CD4-positive, alpha-beta T cell treated with Interleukin-12 subunit alpha and Interleukin-12 subunit beta, for 1 hour (primary cell): ENCODE results near the gene CANT1.
"Not testable (repeated sequence)": the region's sequence is repeated elsewhere in the genome, so short reads cannot be mapped to it uniquely, and the experiment has no call there.

Source experiments
- DNase-seq: peaks from one replicate; pipeline ENCODE4 v3.0.0-alpha.2; 2020

The CANT1 gene

DNA sequence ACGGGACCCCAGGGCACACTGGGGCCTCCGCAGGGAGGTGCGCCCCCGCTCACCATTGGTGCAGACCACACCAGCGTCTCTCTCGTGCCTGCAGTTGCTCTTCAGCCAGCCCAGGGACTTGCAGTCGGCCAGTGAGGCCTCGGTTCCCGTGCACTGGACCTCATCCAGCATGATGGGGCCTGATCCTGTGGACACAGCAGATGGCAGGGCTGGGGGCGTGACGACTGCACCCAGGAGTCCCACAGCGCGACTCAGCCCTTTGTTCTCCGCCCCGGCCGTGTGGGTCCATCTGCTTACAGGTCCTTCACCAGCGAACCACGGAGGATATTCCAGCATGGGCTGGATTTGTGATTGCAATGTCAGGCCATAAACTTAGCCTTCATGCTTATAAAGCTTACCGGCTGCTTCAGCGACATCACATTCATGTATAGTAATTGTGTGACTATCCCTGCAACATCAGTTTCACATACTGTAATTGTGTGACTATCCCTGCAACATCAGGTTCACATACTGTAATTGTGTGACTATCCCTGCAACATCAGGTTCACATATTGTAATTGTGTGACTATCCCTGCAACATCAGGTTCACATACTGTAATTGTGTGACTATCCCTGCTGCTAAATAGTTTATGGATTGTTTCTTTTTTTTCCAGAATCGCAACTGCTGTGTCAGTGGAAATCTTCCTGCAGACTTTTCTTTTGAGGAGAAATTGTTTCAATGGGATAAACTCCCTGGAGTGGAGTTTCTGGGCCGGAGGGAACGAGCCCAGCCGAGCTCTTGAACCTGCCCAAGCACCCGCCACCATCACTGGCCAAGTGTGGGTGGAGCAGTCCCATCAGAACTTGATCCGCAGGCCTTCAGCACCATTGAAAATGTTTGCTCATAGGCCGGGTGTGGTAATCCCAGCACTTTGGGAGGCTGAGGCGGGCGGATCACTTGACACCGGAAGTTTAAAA is 34.7 kb downstream of the CANT1 start:
- DNase-seq: no peak

DNA sequence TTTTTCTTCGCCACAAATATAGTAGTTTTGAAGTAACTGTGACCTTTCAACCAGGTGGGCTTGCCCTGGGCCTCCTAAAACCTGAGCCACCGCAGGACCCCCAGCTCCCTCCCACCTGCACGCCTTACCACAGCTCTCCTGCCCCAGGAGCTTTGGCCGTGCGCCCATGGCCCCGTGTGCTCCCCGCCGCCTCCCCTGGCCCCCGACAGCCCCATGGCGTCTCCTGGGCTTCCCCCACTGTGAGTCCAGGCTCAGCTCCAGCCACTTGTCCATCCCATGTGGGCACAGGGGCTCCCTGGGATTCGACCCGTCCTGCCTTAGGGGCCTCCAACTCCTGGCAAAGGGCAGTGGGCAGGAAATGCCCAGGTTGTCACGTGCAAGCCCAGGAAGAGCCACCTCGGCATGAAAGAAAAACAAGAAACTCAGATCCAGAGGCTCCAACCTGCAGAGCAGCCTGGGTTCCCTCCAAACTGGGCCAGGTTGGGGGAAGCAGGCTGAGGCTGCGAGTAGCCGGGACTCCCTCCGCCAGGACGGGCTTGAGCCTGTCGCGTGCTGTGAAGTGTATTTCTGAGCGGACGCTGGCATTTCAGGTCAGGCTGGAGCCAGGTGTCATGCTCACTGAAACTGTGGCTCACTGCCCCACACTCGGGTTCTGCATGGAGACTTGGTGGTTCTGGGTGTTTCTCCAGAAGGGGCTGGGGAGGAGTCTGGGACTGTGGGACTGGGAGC is 35.6 kb downstream of the CANT1 start:
- no peak for DNase-seq

DNA sequence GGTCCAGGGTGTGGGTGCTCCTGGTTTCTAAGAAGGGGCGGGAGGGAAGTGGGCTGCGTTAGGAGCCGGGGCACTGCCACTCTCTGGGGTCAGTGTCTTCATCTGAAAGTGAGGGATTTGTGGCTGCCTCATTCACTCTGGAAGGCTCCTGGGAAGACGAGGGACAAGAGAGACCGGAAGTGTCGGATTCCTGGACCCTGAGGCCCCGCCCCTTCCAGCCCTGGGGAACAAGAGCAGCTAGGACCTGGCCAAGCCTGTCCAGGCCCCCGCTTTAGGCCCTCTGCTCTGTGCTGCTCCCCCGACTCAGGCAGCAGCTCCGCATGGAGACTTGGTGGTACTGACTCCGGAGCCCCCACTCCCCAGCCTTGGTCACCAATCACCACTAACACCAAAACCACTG is 36.4 kb downstream of the CANT1 start:
- no peak for DNase-seq

DNA sequence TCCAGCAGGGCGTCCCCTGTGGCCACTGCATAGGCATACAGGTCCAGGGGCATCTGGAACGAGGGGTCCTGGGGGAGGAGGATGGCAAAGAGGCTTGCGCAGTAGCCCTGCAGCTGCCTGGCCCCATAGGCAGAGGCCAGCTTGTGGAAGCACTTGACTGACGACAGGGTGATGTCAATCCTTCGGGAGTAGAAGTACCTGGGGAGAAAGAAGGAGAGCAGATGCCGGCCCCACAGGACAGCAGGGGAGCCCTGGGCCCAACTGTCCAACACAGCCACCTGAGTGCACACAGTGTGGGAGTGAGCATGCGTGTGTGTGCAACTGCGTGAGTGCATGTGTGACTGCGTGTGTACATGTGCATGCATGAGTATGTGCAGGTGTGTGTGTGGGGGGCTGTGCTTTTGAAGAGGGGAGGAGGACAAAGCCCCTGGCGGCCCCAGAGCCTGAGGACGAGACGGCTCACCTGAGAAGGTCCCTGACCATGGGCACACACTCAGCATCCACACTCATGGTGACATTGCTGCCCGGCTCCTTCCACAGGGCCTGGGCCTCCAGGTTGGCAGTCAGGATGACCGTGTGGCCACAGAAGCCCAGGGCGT is 37.0 kb downstream of the CANT1 start:
- DNase-seq: no peak

DNA sequence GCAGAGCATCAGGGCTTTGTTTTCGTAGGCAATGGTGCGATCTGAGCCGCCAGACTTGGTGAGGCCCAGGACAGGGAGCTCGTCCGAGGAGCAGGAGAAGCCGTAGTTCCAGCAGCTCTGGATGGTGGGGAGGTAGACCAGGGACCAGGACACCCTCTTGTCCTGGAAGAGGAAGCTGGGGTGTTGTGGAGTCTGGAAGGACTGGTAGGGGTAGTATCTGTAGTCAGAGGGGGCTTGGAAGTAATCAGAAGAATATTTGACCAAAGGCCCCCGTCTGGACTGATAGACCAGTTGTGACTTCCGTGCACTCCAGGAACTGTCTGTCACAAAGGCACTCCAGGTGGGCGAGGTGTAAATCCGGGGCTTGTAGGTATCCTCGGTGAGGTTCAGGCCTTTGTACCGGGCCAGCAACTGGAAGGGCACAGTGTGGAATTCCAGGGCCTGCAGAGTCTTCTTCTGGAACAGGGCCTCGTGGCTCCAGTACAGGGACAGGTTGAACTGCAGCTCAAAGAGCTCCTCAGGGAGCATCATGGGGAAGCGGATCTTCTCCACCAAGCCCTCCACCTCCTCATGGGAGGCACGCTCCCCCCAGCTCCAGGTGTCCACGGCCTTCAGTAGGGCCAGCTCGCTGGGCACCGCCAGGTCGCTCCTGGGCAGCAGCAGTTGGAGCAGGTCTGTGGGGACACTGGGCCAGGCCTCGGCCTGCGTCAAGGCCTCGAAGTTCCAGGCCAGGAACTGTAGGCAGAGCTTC is 37.6 kb downstream of the CANT1 start:
- no peak for DNase-seq

DNA sequence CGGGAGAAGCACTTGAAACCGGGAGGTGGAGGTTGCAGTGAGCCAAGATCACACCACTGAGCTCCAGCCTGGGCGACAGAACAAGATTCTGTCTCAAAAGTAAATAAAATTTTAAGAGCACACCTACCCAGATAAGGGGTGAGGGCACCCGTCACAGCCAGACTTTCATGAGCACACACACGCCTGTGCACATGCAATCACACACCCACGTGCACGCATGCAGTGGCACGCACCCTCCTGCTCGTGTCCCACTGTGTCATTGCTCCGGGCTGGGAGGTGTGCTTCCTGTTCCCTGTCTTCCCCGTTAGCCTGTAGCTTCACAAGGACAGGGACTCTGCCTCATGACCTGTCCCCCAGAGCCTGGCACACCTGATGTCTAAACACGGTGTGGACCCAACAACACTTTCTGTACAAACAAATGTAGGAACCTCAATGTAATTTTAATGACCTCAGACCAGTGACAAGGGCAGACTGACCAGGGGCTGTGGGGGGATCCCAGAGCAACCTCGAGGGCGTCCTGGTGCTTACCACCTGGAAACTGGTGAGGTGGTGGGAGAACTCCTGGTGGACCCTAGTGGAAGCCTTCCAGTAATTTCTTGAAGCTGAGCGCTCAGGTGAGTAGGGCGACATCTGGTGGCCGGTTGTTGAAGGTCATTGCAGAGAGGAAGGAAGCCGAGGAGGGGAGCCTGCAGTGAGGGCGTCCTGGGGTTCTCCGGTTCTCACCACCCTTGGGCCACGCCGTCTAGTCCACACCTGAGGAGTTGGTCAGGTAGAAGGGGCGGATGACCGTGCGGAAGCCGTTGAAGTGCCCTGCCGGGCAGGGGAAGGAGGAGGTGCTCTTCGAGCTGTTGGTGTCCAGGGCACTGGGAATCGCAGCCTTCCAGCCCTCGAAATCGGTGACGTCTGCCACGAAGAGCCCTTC is 38.5 kb downstream of the CANT1 start:
- DNase-seq: peak; percentile 73

DNA sequence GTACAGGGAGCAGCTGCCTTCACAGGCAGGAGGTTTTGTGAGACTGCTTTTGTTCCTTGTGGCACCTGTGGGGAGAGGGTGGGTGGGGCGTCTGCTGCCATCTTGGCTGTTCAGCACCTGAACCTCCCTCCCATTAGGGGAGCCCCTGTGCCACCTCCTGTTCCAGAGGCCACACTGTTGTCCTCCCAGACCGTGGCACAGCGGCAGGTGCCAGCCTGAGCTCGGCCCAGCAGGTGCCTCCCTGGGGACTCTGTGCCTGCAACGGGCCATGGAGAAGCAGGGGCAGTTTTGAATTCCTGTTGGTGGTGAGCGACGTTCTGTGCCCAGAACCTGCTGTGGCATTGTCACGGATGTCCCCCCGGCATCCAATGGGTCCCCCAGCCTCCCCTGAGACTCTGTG is 39.7 kb downstream of the CANT1 start:
- no peak for DNase-seq

DNA sequence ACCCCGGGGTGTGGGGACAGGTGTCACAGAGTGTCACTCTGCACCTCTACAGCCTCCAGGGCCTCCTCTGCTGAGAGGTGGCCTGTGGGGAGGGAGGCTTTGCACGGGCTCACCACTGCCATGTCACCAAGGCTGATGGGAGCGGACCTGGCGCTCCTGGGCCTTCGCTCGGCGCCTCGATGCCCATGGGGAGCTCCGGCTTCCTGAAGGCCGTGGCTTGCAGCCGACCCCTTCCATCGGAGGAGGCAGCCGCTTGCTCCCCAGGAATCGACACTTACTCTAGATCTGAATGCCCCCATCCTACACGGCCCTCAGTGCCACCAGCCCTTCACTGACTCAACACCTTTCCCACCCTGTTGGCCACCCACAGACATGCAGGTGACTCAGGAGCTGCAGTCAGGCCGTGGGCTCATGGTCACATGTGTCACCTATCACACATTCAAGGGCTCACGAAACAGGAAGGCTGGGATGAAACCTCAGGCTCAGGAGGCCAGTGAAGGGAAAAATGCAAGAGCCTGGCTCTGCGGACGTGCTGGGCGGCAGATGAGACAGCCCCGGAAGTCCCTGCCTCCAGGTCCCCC is 41.7 kb downstream of the CANT1 start:
- DNase-seq: no peak

DNA sequence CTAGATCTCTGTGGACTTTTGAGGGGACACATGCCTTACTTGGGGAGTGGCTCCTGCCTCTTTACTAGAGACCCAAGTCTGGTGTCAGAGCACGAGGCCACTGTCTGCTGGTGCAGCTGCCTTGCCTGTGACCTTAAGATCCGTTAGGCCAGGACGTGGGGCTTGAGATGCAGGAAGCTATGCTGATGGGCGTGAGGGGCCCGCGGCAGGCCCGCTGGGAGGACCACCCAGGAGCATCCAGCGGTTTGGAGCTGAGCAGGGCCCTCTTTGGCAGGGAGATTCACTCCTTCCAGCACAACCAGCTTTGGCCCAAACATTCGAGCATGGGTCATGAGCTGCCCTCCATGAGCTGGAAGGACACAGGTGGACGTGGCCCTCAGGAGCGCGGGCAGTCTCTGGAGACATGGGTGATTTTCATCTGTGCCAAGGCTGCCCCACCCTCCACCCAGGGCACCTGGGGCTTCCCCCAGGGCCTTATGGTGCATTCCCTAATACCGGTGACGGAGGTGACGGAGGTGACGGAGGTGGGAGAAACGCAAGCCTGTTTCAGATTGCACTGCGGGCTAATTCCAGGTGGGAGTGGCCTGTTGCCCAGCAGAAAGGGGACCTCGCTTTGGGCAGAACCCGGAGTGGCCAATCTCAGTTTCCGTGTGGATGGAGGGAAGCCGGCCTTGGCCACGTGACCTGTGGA is 42.5 kb downstream of the CANT1 start:
- no peak for DNase-seq

DNA sequence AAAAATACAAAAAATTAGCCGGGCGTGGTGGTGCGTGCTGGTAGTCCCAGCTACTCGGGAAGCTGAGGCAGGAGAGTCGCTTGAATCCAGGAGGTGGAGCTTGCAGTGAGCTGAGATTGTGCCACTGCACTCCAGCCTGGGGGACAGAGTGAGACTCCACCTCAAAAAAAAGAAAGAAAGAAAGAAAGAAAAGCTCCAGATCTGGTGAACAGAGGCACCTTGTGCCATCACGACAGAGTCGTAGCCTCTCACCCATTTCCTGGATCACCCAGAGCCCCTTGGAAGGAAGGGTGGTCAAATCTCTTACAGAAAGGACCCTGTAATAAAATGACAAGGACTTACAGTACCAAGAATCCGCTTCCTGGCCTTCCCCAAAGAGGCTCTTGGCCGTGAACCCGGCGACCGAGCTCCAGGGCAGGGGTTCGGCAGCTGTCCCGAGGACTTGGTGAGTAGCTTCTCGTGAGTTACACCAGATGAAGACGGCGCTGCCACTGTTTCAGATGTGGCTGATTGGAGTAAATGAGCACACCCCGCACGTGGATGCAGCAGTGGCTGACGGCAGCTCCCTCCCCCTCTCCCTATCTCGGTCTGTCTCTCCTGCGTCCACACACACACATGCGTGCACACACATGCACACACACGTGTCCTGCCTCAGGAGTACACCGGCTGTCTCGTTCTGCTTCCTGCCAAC is 43.3 kb downstream of the CANT1 start:
- no peak for DNase-seq

DNA sequence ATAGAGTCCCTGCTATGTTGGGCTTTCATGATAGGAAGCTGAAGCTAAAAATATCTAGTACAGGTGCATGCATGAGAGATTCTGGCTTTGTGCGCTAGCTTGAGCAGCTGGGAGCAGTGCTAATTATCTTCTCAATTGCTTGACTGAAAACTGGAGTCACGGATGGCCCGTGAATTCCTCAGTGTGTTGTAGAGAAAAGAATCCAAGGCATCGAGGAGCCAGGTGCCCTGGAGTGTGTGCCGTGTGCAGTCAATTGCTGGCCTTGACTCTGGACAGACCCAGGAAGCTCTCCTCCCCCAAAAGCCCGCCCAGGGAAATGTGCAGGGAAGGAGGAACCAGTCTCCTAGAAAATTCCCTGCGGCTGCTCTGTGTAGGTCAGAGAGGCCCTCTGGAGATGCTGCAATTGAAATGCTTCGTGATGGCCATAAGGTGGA is 44.1 kb downstream of the CANT1 start:
- DNase-seq: no peak

DNA sequence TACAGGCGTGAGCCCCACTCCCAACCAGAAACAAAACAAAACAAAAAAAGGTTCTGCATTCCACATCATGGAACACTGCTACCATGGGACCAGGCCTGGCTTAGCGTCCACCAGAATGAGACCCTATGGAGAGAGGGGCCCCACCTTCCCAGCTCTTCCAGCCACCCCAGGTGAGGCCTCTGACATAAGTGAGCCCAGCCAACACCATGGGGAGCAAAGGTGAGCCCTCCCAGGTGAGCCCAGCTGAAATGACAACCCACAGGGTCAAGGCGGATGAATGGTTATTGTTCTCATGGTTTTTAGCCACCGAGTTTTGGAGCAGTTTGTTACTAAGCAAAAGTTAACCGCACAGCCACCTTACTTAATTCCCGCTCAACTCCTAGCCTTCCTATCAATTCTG is 46.2 kb downstream of the CANT1 start:
- DNase-seq: no peak

DNA sequence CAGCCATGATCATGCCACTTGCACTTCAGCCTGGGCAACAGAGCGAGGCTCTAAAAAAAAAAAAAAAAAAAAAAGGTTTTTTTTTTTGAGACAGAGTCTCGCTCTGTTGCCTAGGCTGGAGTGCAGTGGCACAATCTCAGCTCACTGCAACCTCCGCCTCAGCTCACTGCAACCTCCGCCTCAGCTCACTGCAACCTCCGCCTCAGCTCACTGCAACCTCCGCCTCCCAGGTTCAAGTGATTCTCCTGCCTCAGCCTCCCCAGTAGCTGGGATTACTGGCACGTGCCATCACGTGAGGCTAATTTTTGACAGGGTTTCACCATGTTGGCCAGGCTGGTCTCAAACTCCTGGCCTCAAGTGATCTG is 46.6 kb downstream of the CANT1 start:
- not testable (repeated sequence) for DNase-seq

DNA sequence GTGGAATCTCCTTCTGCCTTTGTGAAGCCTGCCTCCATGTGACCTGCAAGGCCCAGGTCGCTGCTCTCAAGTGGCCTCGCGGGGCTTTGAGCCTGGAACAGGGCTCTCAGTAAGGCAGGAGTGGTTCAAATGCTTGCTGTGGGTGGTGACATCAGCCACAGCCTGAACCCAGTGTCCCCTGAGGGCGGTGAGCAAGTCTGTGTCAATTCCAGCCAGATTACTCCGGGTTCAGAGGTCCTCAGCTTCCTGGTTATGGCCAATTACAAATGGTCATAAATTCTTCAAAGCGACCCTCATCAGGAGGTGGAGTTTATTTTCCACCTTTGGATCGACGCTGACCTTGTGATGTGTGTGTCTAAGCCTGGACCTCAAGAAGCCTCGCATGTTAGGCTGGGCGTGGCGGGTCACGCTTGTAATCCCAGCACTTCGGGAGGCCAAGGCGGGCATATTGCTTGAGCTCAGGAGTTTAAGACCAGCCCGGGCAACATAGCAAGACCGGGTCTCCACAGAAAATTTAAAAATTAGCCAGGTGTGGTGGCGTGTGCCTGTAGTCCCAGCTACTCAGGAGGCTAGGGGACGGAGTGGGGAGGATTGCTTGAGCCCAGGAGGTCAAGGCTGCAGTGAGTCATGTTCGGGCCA is 47.1 kb downstream of the CANT1 start:
- no peak for DNase-seq

DNA sequence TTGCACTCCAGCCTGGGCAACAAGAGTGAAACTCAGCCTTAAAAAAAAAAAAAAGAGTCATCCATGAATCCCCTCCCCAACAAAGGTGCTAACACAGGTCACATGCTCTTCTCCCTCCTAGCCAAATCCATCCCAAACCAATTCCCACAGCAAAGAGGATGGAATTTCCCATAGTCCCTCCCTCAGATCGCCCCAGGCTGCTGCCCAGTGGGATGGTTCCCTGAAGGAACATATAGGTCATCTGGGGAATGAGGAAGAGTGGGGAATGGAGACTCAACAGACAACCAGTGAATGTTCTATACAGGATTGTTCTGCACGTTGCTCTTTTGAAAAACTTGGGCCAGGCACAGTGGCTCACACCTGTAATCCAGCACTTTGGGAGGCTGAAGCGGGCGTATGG is 48.0 kb downstream of the CANT1 start:
- DNase-seq: no peak

DNA sequence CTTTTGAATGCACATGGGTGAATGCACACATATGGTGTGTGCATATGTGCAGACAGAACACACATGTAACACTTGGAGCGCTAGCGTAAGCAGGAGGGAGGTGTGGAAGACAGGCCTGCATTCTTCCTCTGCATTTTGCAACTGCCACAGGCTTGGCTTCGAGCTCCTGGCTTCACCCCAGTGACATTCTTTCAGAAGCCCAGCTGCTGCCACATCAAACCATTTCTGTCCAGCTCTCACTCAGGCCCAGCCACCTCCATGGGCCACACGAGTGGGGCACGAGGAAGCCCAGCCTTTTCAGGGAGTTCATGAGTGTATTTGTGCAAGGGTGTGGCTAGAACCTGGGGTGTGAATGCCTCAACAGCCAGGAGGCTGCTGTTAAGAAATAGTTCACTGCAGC is 48.6 kb downstream of the CANT1 start:
- DNase-seq: no peak

DNA sequence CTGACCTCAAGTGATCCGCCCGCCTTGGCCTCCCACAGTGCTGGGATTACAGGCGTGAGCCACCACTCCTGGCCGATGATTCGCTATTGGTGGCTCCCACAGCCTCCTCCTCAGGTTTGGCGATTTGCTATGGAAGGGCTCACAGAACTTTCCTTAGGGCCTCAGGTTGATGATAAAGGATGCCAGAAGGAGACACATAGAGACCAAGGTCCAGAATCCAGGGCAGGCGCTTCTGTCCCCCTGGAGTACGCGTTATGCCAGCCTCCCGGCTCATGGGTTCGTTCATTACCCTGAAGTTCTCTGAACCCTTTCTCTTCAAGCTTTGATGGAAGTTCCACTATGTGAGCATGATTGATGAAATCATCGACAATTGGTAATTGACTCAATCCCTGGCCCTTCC is 49.8 kb downstream of the CANT1 start:
- DNase-seq: no peak

DNA sequence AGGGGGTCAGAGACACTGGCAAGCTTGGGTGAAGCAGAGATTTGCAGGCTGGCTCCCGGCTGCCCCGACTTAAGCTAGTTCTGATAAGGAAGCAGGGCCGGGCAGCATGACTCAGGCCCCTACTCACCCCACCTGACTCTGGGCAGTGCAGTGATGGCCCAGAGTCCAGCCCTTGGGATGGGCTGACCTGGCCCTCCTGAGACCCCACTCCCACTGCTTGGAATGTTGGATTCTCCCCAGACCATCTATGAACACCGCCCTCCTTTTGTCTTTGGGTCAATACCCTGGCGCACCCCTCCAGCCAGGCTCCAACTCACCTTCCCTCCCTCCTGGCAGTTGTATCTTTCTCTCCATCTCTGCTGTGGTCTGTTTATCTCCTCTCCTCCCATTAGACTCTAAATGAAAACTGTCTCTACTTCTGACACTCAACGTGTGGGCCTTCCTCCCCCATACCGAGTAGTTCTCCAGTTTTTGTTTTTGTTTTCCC is 50.9 kb downstream of the CANT1 start:
- DNase-seq: no peak

DNA sequence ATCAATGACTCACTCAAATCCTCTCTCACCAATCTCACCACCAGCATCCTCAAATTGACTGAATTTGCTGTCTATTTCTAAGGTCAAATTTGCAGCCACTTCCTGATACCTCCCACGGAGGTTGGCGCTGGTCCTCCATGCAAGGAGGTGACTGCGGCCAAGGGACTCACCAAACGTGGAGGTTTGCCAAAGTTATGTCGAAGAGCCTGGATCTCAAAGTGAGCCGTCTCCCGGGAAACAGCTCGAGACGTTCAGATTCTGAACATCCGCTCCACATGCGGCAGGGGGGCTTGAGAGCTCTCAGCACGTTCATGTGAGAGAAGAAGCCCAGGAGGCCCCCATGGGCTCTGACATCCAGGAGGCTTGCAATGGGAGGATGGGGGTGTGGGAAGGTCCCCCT is 52.4 kb downstream of the CANT1 start:
- no peak for DNase-seq

DNA sequence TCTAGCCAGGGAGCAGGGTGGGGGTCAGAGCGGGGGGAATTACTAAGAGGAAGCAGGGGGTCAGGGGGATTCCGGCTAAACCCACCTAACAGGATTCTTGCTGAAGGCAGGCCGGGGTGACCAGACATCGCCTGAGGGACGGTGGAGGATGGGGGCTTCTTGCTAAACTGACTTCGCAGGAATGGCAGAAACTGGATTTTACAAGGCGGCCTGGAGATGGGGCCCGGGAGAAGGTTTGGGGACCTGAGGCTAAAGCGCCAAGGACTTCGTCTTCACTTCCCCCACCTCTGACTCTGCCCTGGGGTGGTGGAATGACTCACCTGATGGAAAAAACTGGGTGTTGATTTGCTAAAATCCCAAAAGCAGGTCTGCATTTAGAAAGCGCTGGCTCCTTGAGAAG is 53.3 kb downstream of the CANT1 start:
- DNase-seq: no peak
